Measurements from ENCODE around the gene C14orf39.

DNA sequence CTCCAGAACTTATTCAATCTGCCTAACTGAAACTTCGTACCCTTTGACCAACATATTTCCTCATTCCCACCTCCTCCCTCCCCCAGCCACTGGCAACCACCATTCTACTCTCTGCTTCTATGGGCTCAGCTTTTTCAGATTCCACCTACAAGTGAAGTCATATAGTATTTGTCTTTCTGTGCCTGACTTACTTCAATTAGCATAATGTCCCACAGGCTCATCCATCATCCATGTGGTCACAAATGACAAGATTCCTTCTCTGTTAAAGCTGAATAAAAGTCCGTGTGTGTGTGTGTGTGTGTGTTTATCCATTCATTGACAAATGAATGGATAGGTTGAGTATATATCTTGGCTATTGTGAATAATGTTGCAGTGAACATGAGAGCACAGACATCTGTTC lies 1.3 kb upstream of the C14orf39 start:
- TF ChIP-seq, protein P1, sequence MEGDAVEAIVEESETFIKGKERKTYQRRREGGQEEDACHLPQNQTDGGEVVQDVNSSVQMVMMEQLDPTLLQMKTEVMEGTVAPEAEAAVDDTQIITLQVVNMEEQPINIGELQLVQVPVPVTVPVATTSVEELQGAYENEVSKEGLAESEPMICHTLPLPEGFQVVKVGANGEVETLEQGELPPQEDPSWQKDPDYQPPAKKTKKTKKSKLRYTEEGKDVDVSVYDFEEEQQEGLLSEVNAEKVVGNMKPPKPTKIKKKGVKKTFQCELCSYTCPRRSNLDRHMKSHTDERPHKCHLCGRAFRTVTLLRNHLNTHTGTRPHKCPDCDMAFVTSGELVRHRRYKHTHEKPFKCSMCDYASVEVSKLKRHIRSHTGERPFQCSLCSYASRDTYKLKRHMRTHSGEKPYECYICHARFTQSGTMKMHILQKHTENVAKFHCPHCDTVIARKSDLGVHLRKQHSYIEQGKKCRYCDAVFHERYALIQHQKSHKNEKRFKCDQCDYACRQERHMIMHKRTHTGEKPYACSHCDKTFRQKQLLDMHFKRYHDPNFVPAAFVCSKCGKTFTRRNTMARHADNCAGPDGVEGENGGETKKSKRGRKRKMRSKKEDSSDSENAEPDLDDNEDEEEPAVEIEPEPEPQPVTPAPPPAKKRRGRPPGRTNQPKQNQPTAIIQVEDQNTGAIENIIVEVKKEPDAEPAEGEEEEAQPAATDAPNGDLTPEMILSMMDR (IDR thresholded peaks at IDR 0.05): no peak
- TF ChIP-seq POLR2AphosphoS5 (IDR thresholded peaks at IDR 0.05; ENCODE audit: low read depth, low read length) (no peak), SIN3A (IDR thresholded peaks at IDR 0.05; ENCODE audit: borderline replicate concordance, insufficient read depth, low read depth, low read length) (no peak), TCF7L2 (IDR thresholded peaks at IDR 0.05; ENCODE audit: low read depth, low read length) (no peak)
- TF ChIP-seq, protein P2, sequence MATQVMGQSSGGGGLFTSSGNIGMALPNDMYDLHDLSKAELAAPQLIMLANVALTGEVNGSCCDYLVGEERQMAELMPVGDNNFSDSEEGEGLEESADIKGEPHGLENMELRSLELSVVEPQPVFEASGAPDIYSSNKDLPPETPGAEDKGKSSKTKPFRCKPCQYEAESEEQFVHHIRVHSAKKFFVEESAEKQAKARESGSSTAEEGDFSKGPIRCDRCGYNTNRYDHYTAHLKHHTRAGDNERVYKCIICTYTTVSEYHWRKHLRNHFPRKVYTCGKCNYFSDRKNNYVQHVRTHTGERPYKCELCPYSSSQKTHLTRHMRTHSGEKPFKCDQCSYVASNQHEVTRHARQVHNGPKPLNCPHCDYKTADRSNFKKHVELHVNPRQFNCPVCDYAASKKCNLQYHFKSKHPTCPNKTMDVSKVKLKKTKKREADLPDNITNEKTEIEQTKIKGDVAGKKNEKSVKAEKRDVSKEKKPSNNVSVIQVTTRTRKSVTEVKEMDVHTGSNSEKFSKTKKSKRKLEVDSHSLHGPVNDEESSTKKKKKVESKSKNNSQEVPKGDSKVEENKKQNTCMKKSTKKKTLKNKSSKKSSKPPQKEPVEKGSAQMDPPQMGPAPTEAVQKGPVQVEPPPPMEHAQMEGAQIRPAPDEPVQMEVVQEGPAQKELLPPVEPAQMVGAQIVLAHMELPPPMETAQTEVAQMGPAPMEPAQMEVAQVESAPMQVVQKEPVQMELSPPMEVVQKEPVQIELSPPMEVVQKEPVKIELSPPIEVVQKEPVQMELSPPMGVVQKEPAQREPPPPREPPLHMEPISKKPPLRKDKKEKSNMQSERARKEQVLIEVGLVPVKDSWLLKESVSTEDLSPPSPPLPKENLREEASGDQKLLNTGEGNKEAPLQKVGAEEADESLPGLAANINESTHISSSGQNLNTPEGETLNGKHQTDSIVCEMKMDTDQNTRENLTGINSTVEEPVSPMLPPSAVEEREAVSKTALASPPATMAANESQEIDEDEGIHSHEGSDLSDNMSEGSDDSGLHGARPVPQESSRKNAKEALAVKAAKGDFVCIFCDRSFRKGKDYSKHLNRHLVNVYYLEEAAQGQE (IDR thresholded peaks at IDR 0.05; ENCODE audit: insufficient read depth in 1 of 2, low read depth in 2 of 2, low read length in 1 of 2): no peak
